ENCODE results near the gene MYL6.

GRCh38 chr12:56120158-56120846 is 37.9 kb upstream of the MYL6 start:
- TF ChIP-seq SUZ12 (IDR thresholded peaks at IDR 0.05) (no peak), SP1 (IDR thresholded peaks at IDR 0.05) (no peak), PKNOX1 (IDR thresholded peaks at IDR 0.05) (no peak), FOXK2 (IDR thresholded peaks at IDR 0.05) (no peak), FOXA1 (IDR thresholded peaks at IDR 0.05) (no peak), CTBP1 (IDR thresholded peaks at IDR 0.05; ENCODE audit: borderline replicate concordance) (no peak), TARDBP (IDR thresholded peaks at IDR 0.05) (no peak), HDGF (IDR thresholded peaks at IDR 0.05; ENCODE audit: borderline replicate concordance) (no peak), L3MBTL2 (conservative IDR thresholded peaks at IDR 0.05) (no peak)

All from HEK293T (cell line).